BJ (cell line): ENCODE data around the gene HSPA9. TPM values are rescaled to one million over a fixed set of nuclear protein-coding genes. Genes with fewer than 3 reads are reported as not detected.
"Not testable (repeated sequence)": the region's sequence is repeated elsewhere in the genome, so short reads cannot be mapped to it uniquely, and the experiment has no call there.

Experiments used
- CTCF ChIA-PET: fragments of 350-600 bp; formaldehyde crosslinking; extraction: SDS; loops from one replicate; lab custom pipeline; 2021; ENCODE audit warnings: antibody characterized with exemption, inconsistent platforms; lab: Yijun Ruan, JAX
- POLR2A ChIA-PET: fragments of 300-600 bp; sonication (Branson Sonifier 250); formaldehyde crosslinking; extraction: SDS; loops from one replicate; lab custom pipeline; 2021; ENCODE audit warnings: antibody characterized with exemption; lab: Charles Lee
- DNase-seq: peaks from one replicate; pipeline ENCODE4 v3.0.0-alpha.2; 2011; ENCODE audit warnings: low read depth
- H3K27me3 ChIP-seq: 2 replicates; pipeline ENCODE4 v1.6.0; 2011; ENCODE audit warnings: low read length; ENCODE audit not compliant: control insufficient read depth, insufficient read depth
- H3K36me3 ChIP-seq: 2 replicates; pipeline ENCODE4 v1.5.1; 2011; ENCODE audit warnings: low read length; ENCODE audit not compliant: control insufficient read depth, insufficient read depth
- H3K4me3 ChIP-seq: 2 replicates; pipeline ENCODE4 v1.5.1; 2011; ENCODE audit warnings: low read depth, mild to moderate bottlenecking, control low read depth, low read length
- polyA plus RNA-seq: library from polyadenylated mRNA; depleted of rRNA; stranded (reverse); fragments of >200 nt; gene quantifications from 2 replicates; pipeline ENCODE4 v1.2.3, GENCODE V29; 2011
- TF ChIP-seq, protein P1 (sequence below): IDR thresholded peaks from 2 replicates; pipeline ENCODE4 v1.5.1; 2011; ENCODE audit warnings: low read depth, mild to moderate bottlenecking, control low read depth, inconsistent platforms, low read length, moderate library complexity; ENCODE audit not compliant: insufficient read depth

Gene HSPA9
- polyA plus RNA-seq, 1 experiment: 245 TPM

DNA sequence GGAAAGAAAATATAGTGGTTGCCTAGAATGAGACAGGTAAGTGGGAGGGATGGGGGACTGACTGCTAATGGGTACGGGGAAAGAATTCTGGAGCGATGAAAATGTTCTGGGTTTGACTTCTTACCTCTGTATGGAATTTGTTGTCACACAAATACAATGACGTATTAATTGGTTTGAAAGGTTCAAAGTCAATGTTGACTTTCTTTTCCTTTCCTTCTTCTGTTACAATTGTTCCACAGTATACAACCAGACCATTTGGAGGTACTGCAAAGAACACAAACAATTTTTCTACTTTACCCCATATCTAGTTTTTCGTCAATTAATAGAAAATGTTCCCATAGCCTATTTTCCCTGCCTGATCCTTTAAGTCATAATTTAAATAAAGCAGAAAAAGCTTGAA, 57.8 kb downstream of the HSPA9 start:
- ChIA-PET CTCF (no interaction called here), POLR2A (no interaction called here)
- Histone ChIP-seq H3K36me3 (peaks cover 15% of the 10 kb centered on the region), H3K27me3 (no peaks in the 10 kb centered on the region), H3K4me3 (no peak overlapping the region)
- no peak for DNase-seq
- TF ChIP-seq, protein P1, sequence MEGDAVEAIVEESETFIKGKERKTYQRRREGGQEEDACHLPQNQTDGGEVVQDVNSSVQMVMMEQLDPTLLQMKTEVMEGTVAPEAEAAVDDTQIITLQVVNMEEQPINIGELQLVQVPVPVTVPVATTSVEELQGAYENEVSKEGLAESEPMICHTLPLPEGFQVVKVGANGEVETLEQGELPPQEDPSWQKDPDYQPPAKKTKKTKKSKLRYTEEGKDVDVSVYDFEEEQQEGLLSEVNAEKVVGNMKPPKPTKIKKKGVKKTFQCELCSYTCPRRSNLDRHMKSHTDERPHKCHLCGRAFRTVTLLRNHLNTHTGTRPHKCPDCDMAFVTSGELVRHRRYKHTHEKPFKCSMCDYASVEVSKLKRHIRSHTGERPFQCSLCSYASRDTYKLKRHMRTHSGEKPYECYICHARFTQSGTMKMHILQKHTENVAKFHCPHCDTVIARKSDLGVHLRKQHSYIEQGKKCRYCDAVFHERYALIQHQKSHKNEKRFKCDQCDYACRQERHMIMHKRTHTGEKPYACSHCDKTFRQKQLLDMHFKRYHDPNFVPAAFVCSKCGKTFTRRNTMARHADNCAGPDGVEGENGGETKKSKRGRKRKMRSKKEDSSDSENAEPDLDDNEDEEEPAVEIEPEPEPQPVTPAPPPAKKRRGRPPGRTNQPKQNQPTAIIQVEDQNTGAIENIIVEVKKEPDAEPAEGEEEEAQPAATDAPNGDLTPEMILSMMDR: no peak

DNA sequence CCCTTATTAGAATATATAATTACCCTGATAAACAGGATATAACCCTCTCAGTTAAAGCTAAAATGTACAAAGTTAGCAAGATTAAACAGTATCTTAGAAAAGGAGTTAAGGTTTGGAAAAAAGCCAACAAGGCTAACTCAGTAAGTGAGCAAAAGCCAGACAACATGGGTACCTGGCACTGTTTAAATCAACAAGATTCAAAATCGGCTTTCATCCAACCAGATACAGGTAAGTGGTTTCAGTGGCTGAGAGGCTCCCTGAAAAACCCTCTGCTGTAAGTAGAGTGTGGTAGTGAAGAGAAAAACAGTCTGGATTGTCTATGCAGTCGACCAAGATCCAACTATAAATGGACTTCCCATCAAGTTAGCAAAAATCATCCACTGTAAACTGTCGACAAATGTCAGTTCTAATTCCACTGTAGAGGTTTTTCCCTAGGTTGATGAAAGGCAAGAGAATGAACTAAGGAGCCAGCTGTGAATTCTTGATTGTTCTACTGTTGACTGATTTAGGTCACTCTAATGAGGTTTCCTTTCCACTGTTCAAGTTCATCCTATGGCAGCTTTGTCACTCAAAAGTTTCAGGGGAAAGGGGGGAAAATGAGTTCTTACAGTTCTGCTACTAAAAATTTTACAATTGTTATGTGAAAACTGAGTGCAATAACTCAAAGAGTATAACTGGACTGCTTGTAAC, 59.5 kb downstream of the HSPA9 start:
- no peak for DNase-seq
- H3K27me3 ChIP-seq: no peaks in the 10 kb centered on the region
- H3K4me3 ChIP-seq: no peak overlapping the region
- H3K36me3 ChIP-seq: peaks cover 17% of the 10 kb centered on the region
- TF ChIP-seq, protein P1: no peak
- ChIA-PET CTCF (interaction anchor here (1.0 to 1.2 kb wide), 2 partner anchors 11 to 12 kb away, joined by 3 to 4 read pairs; no protein-coding TSS in a partner anchor), POLR2A (no interaction called here)

DNA sequence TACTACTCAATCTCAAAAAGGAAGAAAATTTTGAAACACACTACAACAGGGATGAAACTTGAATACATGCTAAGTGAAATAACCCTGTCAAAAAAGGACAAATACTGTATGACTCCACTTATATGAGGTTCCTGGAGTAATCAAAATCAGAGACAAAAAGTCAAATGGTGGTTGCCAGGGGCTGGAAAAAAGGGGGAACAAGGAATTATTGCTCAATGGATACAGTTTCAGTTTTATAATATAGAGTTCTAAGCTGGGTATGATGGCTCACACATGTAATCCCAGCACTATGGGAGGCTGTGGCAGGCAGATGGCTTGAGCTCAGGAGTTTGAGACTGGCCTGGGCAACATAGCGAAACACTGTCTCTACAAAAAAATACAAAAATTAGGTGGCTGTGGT, 61.2 kb downstream of the HSPA9 start:
- CTCF ChIA-PET: interaction anchor here (0.7 to 1.4 kb wide), 2 partner anchors 10 to 21 kb away, joined by 3 to 4 read pairs; no protein-coding TSS in a partner anchor

DNA sequence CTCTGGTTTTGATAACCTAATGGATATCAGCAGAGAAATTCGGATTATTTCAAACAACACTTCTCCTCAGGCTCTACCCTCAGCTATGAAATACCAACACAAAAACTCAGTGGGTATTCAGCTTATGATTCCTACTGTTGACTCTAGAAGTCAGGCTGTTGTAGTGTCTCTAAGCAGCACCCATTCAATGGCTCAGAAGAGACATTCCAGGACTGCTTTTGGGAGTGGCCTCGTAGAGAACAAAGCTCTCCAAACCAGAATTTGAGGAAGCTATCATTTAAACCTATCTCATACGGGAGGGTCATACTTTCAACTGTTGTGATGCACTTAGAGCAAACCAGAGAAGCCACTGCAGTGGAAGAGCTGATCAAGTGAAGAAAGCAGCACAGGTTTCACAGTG, 66.2 kb downstream of the HSPA9 start:
- CTCF ChIA-PET: interaction anchor here (1.1 to 1.7 kb wide), 2 partner anchors 39 to 59 kb away, joined by 4 to 9 read pairs; no protein-coding TSS in a partner anchor
- no peak for DNase-seq
- TF ChIP-seq, protein P1: no peak
- Histone ChIP-seq H3K4me3 (no peak overlapping the region), H3K27me3 (no peaks in the 10 kb centered on the region), H3K36me3 (peaks cover 11% of the 10 kb centered on the region)
- POLR2A ChIA-PET: no interaction called here

More for the DNA sequence above, 61.2 kb downstream of the HSPA9 start:
- POLR2A ChIA-PET: no interaction called here
- Histone ChIP-seq H3K36me3 (peaks cover 22% of the 10 kb centered on the region), H3K27me3 (no peaks in the 10 kb centered on the region), H3K4me3 (no peak overlapping the region)
- no peak for DNase-seq
- TF ChIP-seq, protein P1: no peak

DNA sequence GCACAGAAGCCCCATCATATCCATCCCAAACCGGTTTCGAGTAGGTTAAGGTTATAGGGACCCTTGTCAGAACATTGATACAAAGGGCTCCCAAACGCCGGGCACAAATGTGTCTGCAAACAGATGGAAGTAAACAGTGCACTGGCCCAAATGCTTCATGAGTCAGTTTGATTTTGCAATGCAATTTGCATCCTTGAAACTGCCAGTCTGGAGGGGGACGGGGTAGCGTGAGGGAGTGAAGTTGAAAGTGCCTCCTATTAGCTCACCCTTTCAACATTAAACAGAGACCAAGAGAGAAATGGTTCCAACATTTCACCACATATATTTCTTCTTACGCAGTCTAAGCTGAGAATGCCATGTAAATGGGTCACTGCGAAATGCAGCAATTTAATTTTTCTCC, 67.7 kb downstream of the HSPA9 start:
- H3K36me3 ChIP-seq, POLR2A ChIA-PET, H3K4me3 ChIP-seq, H3K27me3 ChIP-seq: not testable (repeated sequence)
- DNase-seq: peak; percentile 57
- CTCF ChIA-PET: interaction anchor here (1.3 kb wide), 1 partner anchor 57 kb away, joined by 9 read pairs; no protein-coding TSS in a partner anchor
